GM10266 (cell line): Measurements from ENCODE around the gene ANKRD33B.

Experiments used
- DNase-seq: peaks from one replicate; pipeline ENCODE4 v3.0.0; 2012; ENCODE audit errors: extremely low spot score
- CTCF ChIP-seq: IDR thresholded peaks from 2 replicates; pipeline ENCODE4 v1.5.1; 2012; ENCODE audit warnings: mild to moderate bottlenecking, low read depth; ENCODE audit not compliant: control insufficient read depth, insufficient read depth; ENCODE audit errors: missing control alignments

Gene ANKRD33B

DNA sequence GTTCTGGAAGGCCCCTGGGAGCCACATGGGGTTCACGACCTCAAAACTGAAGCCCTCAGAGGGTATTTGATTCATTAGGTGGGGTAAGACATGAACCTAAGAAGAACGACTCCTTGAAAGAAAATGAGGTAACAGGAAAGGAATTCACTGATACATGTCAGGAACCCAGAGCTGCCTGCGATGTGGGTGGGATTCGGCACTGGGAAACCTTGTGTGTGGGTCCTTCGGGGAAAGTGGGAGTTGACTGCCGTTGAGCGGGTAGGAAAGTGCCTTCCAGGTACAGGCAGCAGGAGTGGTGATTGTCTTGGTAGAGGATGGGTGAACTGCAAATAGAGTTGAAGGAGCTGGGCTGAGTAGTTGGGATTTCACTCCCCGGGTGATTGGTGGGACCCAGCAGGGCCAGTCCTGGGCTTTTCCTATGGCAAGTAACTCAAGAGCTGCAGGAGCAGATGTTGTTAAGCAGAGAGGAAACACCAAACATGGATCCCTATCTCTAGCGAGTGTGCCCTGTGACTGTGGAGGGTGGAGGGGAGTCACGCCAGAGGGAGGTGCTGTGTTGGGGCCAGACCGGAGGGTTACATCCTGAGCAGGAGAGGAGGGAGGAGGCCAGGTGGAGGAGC is 30.8 kb downstream of the ANKRD33B start:
- DNase-seq, result no peak
- TF ChIP-seq CTCF, result no peak

DNA sequence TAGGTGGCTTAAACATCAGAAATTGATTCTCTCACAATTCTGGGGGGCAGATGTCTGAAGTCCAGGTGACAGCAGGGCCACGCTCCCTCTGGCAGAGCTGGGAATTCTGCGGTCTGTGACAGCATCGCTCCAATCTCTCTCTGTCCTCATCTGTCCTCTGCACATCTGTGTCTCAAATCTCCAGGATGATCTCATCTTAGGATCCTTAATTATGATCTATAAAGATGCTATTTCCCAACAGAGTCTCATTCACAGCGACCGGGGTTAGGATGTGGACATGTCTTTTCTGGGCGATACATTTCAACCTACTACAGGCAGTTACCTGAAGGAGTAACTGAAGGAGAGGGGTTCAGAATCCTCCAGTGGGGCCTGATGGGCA is 31.4 kb downstream of the ANKRD33B start:
- DNase-seq, result no peak
- TF ChIP-seq CTCF, result no peak

- no peak for DNase-seq
- TF ChIP-seq CTCF, result no peak
Measured at GRCh38 chr5:10595672-10596309, 31.9 kb downstream of the ANKRD33B start.

DNA sequence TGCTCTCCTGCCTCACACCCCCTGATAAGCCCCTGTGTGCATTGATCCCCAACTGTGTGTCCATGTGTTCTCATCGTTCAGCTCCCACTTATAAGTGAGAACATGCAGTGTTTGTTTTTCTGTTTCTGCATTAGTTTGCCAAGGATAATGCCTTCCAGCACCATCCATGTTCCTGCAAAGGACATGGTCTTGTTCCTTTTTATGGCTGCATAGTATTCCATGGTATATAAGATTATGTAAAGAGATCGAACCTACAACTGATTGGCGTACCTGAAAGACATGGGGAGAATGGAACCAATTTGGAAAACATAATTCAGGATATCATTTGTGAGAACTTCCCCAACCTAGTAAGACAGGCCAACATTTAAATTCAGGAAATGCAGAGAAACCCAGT is 32.4 kb downstream of the ANKRD33B start:
- no peak for DNase-seq
- no peak for TF ChIP-seq CTCF

DNA sequence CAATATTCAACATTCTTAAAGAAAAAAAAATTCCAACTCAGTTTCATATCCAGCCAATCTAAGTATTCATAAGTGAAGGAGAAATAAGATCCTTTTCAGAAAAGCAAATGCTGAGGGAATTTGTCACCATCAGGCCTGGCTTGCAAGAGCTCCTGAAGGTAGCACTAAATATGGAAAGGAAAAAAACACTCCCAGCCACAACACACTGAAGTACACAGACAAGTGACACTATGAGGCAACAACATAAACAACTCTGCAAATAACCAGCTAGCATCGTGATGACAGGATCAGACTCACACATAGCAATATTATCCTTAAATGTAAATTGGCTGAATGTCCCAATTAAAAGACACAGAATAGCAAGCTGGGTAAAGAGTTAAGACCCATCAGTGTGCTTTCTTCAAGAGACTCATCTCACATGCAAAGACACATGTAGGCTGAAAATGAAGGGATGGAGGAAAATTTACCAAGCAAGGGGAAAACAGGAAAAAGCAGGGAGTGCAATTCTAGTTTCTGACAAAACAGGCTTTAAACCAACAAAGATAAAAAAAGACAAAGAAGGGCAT is 33.1 kb downstream of the ANKRD33B start:
- no peak for TF ChIP-seq CTCF

DNA sequence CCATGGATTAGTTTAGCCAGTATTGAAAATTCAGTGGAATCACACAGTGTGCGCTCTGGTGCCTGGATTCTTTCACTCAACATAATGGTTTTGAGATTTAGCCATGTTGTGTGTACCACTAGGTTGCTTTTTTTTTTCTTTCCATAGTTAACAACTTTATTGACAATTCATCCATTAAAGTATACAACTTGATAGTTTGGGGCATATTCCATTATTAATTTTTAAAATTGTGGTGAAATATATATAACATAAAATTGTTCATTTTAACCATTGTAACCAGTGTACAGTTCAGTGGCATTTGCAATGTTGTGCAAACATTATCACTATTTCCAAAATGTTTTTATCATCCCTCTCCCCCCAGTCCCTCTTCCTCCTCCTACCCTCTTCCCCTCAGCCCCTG is 35.2 kb downstream of the ANKRD33B start:
- no peak for DNase-seq
- no peak for TF ChIP-seq CTCF

More for the DNA sequence above, 33.1 kb downstream of the ANKRD33B start:
- DNase-seq, result no peak

DNA sequence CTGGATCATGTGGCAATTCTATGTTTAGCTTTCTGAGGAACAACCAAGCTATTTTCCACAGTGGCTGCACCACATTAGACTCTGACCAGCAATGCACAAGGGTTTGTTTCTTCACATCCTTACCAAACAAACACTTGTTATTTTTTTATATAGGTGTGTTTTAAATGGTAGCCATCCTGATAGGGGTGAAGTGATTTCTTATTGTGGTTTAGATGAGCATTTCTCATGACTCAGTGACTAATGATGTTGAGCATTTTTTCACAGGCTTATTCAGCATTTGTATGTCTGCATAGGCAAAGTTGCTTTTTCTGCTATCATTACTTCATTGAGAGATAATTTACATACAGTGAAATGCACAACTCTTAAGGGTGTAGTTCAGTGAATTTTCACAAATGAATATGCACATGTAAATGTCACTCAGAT is 36.0 kb downstream of the ANKRD33B start:
- no peak for DNase-seq
- no peak for TF ChIP-seq CTCF
